Activated T-helper 17 cell treated with anti-CD3 and anti-CD28 coated beads, Interleukin-2, amount 50 U/mL, for 72 hours (primary cell): ENCODE measurements around the gene REG1B. TPM values are rescaled to one million over a fixed set of nuclear protein-coding genes. Genes with fewer than 3 reads are reported as not detected.

Experiments used
- ATAC-seq: fragments of 150-1000 bp; cut with Tn5 transposase; replicated peaks from 2 replicates; pipeline ENCODE4 v1.10.0; 2021; ENCODE audit warnings: mild to moderate bottlenecking, moderate library complexity
- H3K27ac Mint-ChIP-seq: one replicate; pipeline ENCODE4 v1.8.0; 2022; ENCODE audit warnings: mixed read lengths
- H3K27me3 Mint-ChIP-seq: one replicate; pipeline ENCODE4 v1.8.0; 2022; ENCODE audit warnings: mixed read lengths
- H3K36me3 Mint-ChIP-seq: one replicate; pipeline ENCODE4 v1.8.0; 2022; ENCODE audit warnings: low read depth, mild to moderate bottlenecking, mixed read lengths
- H3K4me1 Mint-ChIP-seq: one replicate; pipeline ENCODE4 v1.8.0; 2022; ENCODE audit warnings: mixed read lengths
- H3K4me3 Mint-ChIP-seq: one replicate; pipeline ENCODE4 v1.8.0; 2022; ENCODE audit warnings: mild to moderate bottlenecking, mixed read lengths
- H3K9me3 Mint-ChIP-seq: one replicate; pipeline ENCODE4 v1.8.0; 2022; ENCODE audit warnings: mixed read lengths
- total RNA-seq, 2 donors: library from RNA; stranded (reverse); gene quantifications; one replicate each; pipeline ENCODE4 v1.2.3, GENCODE V29; 2022

Gene REG1B, protein sequence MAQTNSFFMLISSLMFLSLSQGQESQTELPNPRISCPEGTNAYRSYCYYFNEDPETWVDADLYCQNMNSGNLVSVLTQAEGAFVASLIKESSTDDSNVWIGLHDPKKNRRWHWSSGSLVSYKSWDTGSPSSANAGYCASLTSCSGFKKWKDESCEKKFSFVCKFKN
- total RNA-seq, result not detected

DNA sequence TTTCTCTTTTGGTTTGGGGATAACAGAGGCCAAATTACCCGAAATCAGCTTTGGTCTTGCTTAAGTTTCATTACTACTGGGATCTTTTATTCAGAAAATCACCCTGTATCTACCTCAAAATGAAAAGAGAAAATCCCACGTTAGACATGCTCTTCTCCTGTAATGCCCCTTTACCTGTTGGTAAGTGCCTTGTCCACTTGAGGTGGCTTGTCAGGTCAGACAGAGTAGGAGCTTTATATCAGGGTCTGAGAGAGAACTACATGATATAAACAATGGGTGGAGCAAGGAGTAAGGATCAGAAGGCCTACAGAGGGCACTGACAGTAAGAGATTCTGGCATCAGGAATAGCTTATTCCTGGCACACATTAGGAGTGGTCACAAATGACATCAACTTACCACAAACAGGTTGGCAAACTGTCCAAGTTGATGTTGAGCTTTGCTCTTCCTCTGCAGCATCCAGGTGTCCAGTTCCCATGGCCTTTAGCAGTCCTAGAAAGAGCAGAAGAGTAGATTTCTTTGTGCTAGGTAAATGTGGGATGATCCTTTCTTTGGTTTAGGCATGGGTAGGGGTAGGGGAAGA, at the start of gene REG1B:
Gene REG1B, minus strand, starts transcription at position 209 of the 580 bp plus-strand sequence. CDS start 381 bp downstream, outside the sequence.
- H3K27ac Mint-ChIP-seq, result no peak within 1 kb of the TSS
- no peaks in the 10 kb centered on the region for H3K27me3 Mint-ChIP-seq
- H3K4me1 Mint-ChIP-seq, result no peaks in the 10 kb centered on the region
- H3K36me3 Mint-ChIP-seq, result no peaks in the 10 kb centered on the region
- ATAC-seq, result no peak
- H3K4me3 Mint-ChIP-seq, result no peak within 1 kb of the TSS
- no peaks in the 10 kb centered on the region for H3K9me3 Mint-ChIP-seq

DNA sequence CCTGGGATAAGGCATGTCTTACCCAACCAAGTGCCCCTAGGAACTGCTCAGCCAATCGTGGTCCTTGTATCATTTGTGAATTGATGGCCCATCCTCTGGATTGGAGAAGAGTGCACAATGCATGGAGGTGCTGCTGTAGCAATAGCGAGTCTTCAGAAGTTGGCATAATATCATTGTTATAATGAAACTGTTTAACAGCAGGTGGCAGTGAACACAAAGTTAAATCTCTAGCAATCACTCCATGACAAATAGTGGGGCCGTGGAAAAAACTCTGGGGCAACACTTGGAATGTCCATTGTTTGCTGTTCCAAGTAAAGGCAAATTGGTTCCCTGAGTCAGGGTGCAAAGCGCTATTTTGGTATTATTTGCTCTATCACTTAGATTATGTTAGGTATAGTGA, 43.9 kb upstream of the REG1B start:
- H3K27ac Mint-ChIP-seq, result no peak overlapping the region
- H3K36me3 Mint-ChIP-seq, result no peaks in the 10 kb centered on the region
- no peak for ATAC-seq
- no peaks in the 10 kb centered on the region for H3K27me3 Mint-ChIP-seq
- H3K4me1 Mint-ChIP-seq, result no peaks in the 10 kb centered on the region
- no peak overlapping the region for H3K4me3 Mint-ChIP-seq
- H3K9me3 Mint-ChIP-seq, result peaks cover 5% of the 10 kb centered on the region

DNA sequence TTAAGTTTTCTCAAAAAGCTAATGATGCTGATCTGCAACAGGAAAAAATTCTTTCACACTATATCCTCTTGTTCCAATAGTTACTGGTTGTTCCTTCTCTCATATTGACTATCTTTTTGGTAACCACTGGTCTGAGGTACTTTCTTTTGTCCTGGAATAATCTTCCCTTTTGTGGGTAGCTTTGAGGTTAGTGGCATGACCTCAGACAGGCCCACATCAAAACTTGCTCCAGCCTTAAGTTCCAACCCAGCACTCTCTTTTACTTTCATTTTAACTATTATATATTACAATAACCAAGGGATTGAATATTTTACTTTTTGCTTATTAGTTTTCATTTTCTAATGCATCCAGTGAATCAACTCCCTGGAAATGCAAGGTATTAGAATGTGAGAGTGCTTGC, 42.0 kb upstream of the REG1B start:
- H3K4me1 Mint-ChIP-seq, result no peaks in the 10 kb centered on the region
- H3K4me3 Mint-ChIP-seq, result no peak overlapping the region
- H3K9me3 Mint-ChIP-seq, result peaks cover 5% of the 10 kb centered on the region
- no peaks in the 10 kb centered on the region for H3K36me3 Mint-ChIP-seq
- ATAC-seq, result no peak
- H3K27ac Mint-ChIP-seq, result no peak overlapping the region
- no peaks in the 10 kb centered on the region for H3K27me3 Mint-ChIP-seq

DNA sequence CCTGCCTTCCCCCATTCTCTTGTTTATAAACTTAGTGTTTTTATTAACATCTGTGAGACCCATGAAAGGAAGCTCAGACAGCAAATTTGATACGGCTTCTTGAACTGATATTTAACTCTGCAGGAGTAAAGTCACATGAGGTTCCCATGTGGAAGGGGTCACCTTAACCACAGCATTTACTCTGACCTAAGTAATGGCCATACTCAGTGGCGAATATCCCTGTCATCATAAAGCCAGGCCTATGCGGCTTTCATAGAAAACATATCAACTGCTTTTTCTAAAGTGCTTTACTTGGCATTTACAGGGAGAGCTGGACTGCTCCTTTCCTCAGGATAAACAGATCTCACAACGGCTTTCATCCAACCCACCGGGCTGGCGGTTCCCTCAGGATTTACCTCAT, 41.5 kb upstream of the REG1B start:
- peaks cover 7% of the 10 kb centered on the region for H3K9me3 Mint-ChIP-seq
- H3K27me3 Mint-ChIP-seq, result no peaks in the 10 kb centered on the region
- no peaks in the 10 kb centered on the region for H3K36me3 Mint-ChIP-seq
- ATAC-seq, result no peak
- no peak overlapping the region for H3K27ac Mint-ChIP-seq
- H3K4me1 Mint-ChIP-seq, result no peaks in the 10 kb centered on the region
- no peak overlapping the region for H3K4me3 Mint-ChIP-seq

DNA sequence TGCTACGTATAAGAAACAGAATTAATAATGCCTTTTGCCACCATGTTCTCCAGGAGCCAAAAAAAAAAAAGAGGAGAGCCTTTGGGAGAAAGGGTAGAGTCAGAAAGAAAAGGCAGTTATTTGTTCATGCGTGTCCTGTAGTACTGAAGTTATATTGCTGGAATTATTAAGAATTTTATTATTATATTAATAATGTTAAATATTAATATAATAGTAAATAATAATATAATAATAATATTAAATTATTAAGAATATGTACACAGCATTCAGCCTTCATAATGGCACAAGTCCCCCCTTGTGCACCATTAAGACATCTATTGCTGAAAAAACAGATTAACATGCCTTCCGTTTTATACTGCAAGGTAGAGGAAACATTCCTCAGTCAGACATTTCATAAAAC, 40.6 kb upstream of the REG1B start:
- Mint-ChIP-seq H3K27me3 (no peaks in the 10 kb centered on the region), H3K4me1 (no peaks in the 10 kb centered on the region), H3K27ac (no peak overlapping the region), H3K36me3 (no peaks in the 10 kb centered on the region), H3K9me3 (peaks cover 10% of the 10 kb centered on the region), H3K4me3 (no peak overlapping the region)
- ATAC-seq, result no peak

DNA sequence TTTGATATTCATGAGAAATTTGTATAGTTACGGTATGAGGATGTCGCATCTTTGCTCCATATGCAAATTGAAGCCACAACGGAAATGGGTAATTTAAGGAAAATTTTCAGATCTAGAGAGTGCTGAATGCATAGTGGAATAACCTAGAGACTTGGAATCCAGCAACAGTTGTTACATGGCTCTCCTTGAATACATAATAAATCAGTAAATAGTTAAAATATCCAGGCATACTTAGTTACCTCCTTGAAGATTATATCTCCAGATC, 37.9 kb upstream of the REG1B start:
- H3K36me3 Mint-ChIP-seq, result no peaks in the 10 kb centered on the region
- H3K27ac Mint-ChIP-seq, result no peak overlapping the region
- peaks cover 14% of the 10 kb centered on the region for H3K9me3 Mint-ChIP-seq

DNA sequence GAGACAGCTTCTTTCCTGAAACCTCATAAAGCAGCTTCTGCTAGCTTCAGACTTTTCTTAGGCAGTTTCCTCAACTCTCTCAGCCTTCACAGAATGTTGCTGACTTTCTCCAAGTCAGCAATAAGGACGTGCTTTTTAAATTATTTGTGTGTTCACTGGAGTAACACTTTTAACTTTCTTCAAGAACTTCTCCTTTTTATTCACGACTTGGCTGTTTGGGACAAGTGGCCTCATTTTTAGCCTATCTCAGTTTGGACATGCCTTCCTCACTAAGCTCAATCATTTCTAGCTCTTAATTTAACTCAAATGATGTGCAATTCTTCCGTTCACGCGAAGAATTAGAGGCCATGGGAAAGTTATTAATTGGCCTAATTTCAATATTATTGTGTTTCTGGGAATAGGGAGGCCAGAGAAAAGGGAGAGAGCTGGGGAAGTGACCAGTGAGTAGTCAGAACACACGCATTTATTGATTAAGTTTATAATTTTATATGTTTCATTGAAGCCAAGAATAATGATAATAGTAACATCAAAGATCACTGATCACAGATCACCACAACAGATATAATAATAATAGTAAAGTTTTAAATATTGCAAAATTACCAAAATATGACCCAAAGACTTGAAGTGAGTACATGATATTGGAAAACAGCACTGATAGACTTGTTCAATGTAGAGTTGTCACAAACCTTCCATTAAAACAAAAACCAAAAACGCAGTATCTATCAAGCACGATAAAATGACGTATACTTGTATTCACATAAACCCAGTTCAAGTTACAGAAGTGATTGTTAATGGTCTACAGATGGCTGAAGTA, 37.3 kb upstream of the REG1B start:
- Mint-ChIP-seq H3K36me3 (no peaks in the 10 kb centered on the region), H3K4me1 (no peaks in the 10 kb centered on the region), H3K4me3 (no peak overlapping the region), H3K27me3 (no peaks in the 10 kb centered on the region), H3K27ac (no peak overlapping the region), H3K9me3 (peaks cover 14% of the 10 kb centered on the region)
- no peak for ATAC-seq

More for the DNA sequence above, 37.9 kb upstream of the REG1B start:
- no peaks in the 10 kb centered on the region for H3K4me1 Mint-ChIP-seq
- no peak overlapping the region for H3K4me3 Mint-ChIP-seq
- no peak for ATAC-seq
- no peaks in the 10 kb centered on the region for H3K27me3 Mint-ChIP-seq

DNA sequence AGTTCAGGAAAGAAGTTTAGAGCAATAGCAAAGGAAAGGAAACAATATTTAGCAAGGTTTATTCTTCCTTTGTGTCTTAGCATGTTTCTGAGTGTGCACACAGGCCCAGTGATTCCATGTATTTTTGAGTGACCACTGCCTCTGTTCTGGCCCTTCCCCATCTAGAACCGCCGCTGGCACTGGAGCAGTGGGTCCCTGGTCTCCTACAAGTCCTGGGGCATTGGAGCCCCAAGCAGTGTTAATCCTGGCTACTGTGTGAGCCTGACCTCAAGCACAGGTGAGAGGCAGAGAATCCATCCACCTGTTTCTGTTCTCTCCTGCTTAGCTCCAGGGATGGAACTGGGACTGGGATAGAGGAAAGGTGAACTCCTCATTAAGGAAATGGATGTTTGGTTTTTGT, 34.9 kb upstream of the REG1B start:
- H3K9me3 Mint-ChIP-seq, result peaks cover 14% of the 10 kb centered on the region
- no peaks in the 10 kb centered on the region for H3K4me1 Mint-ChIP-seq
- no peak for ATAC-seq
- no peak overlapping the region for H3K27ac Mint-ChIP-seq
- no peaks in the 10 kb centered on the region for H3K36me3 Mint-ChIP-seq
- no peaks in the 10 kb centered on the region for H3K27me3 Mint-ChIP-seq
- H3K4me3 Mint-ChIP-seq, result no peak overlapping the region

DNA sequence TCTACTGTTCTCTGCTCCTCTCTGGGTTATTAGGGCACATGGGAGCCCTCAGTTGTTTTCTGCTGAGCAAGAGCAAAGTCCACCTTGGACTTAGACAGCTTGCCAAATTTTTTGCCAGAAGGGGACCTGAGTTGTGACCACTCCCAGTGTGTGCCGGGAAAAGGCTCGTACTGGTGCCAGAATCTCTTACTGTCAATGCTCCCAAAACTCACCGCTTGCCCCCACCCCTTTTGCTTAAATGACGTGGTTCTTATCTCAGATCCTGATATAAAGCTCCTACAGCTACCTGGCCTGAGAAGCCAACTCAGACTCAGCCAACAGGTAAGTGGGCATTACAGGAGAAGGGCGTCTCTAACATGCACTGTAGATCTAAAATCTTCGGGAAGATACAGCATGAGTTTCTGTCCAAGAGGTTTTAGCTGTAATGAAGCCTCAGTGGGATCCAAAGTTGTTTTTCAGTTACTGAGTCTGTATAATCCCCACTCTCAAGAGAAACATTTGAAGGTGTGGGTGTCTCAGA, 32.5 kb upstream of the REG1B start, which contains the start of gene REG1A:
Gene REG1A, plus strand, starts transcription at position 295 of the 520 bp plus-strand sequence. CDS start 374 bp downstream, outside the sequence.
- Mint-ChIP-seq H3K27me3 (no peaks in the 10 kb centered on the region), H3K4me1 (no peaks in the 10 kb centered on the region), H3K27ac (no peak within 1 kb of the TSS), H3K36me3 (no peaks in the 10 kb centered on the region), H3K4me3 (no peak within 1 kb of the TSS), H3K9me3 (peaks cover 20% of the 10 kb centered on the region)
- no peak for ATAC-seq

DNA sequence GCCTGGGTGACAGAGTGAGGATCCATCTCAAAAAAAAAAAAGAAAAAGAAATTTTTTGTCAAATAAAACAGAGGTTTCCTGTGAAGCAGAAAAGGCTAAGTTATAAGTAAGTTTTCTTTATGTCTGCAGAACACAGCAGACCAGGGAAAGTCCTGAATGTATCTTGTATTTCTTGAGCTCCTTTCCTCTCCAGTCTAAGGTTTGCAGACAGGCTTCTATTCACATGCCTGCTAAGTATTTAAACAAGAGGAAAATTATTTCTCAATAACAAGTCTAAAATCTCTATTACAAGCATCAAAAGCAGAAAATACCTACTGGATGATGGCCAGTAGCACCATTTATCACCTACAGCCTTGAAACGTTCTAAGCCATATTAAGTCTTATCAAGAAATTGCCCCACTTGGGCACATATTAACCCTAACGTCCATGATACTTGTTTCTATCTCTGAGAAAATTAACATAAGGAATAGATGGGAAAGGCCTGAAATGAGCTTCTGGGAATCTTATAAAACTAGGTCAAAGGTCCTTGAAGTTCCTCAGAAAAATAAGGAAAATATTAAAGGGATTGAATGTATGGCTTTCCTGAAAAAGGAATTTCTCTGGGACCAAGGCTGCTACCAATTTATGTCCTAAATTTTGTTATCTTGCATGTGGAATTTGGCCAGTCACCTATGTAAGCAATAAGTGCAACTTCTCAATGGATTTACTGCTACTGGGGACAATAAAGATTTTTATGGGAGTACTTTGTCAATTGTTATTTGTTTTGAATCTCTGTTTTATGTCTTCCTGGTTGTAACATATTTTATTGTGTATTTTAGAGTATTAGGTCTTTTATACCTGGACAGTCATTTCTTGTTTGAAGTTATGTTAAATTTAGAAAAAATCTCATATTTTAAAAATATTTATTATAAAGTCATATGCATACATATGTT, 29.5 kb upstream of the REG1B start:
- Mint-ChIP-seq H3K36me3 (no peaks in the 10 kb centered on the region), H3K4me1 (no peaks in the 10 kb centered on the region), H3K9me3 (peaks cover 26% of the 10 kb centered on the region), H3K27ac (no peak overlapping the region), H3K4me3 (no peak overlapping the region), H3K27me3 (no peaks in the 10 kb centered on the region)
- no peak for ATAC-seq

DNA sequence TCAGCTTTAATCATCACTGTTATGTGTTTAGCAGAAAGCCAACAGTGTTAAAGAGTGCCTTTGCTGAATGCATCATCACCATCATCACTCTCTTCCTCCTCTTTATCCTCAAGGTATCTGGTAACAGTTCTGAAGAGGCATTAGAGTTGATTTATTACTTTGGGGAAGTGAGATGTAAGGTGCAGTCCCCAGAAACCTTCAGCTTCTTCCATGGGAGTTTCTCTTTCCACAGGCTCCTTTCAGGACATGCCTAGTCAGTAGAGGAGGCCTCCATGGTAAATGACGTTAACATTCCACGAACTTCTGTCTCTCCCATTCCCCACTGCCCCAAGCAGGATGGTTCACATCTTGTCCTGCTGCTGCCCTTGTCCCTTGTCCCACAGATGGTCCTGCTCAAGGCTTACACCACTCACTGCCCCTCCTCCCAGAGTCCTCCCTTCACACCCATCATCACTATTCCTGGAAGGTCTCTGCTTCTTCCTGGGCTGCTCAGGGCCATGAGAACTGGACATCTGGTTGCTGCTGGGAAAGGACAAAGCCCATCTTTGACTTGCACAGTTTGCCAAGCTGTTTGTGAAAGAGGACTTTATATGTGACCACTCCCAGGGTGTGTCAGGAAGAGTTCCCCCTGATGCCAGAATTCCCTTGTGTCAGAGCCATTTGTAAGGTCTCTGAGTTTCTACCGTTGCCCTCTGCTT, 27.2 kb upstream of the REG1B start:
- H3K27me3 Mint-ChIP-seq, result no peaks in the 10 kb centered on the region
- H3K9me3 Mint-ChIP-seq, result peaks cover 22% of the 10 kb centered on the region
- no peak for ATAC-seq
- H3K4me3 Mint-ChIP-seq, result no peak overlapping the region
- H3K36me3 Mint-ChIP-seq, result no peaks in the 10 kb centered on the region
- no peaks in the 10 kb centered on the region for H3K4me1 Mint-ChIP-seq
- no peak overlapping the region for H3K27ac Mint-ChIP-seq

DNA sequence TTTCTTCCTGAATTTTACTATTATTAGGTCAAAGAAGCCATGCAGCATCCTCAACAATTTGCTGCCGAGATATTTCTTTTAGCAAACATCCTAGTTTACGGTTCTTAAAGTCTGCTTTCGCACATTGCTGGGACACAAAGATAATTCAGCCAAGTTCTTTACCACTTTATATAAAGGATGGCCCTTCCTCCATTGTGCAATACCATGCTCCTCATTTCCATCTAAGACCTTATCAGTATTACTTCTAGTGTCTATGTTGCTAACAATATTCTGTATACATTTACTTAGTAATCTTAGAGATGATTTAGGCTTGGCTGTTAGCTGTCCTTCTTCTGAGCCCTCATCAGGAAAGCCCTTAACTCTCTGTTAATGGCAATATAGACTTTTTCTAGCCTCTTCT, 24.5 kb upstream of the REG1B start:
- Mint-ChIP-seq H3K27me3 (no peaks in the 10 kb centered on the region), H3K4me1 (no peaks in the 10 kb centered on the region), H3K27ac (no peak overlapping the region), H3K4me3 (no peak overlapping the region), H3K9me3 (peaks cover 22% of the 10 kb centered on the region), H3K36me3 (no peaks in the 10 kb centered on the region)
- ATAC-seq, result no peak

DNA sequence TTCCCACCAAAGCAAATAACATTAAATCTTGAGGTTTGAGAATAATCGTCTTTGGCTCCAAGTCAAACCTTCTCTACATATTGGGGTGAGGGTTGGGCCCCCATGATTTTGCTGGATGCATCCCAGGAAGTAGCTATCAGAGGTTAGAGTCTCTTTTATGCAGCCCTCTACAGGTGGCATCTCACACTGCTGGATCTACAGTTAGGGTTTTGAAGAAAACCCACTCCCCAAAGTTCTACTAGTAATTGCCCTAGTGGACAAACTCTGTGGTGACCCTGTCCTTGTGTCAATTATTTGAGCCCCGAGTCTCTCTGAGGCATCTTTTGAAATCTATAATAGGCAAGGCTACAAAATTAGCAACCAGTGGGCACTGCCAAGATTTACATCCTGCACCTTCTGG, 17.5 kb upstream of the REG1B start:
- Mint-ChIP-seq H3K36me3 (no peaks in the 10 kb centered on the region), H3K27me3 (no peaks in the 10 kb centered on the region), H3K4me1 (no peaks in the 10 kb centered on the region), H3K27ac (no peak overlapping the region), H3K4me3 (no peak overlapping the region), H3K9me3 (peaks cover 7% of the 10 kb centered on the region)
- no peak for ATAC-seq

DNA sequence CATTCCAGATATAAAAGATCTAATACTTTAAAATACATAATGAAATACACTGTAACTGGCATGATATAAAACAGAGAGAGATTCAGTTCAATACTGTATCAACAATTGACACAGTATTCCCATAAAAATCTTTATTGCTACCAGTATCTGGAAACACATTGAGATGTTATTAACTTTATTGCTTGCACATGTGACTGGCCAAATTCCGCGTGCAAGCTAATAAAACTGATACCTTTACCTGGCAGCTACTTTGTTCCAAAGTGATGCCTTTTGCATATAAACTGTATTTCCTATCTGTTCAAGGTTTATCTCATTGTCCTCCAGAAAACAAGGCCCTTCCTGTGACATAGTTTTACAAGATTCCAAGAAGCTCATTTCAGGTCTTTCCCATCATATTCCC, 15.4 kb upstream of the REG1B start:
- no peaks in the 10 kb centered on the region for H3K27me3 Mint-ChIP-seq
- no peak overlapping the region for H3K27ac Mint-ChIP-seq
- no peaks in the 10 kb centered on the region for H3K36me3 Mint-ChIP-seq
- ATAC-seq, result no peak
- H3K9me3 Mint-ChIP-seq, result peaks cover 11% of the 10 kb centered on the region
- H3K4me3 Mint-ChIP-seq, result no peak overlapping the region
- H3K4me1 Mint-ChIP-seq, result no peaks in the 10 kb centered on the region
